HG03575 (cell line): Measurements from ENCODE around the gene SPRED2.

Experiments
- ATAC-seq: cut with Tn5 transposase; IDR thresholded peaks from one replicate; pipeline ENCODE4 v1.9.1; 2021; ENCODE audit not compliant: unreplicated experiment, insufficient number of reproducible peaks, low FRiP score; ENCODE audit errors: extremely low read depth

SPRED2 gene

DNA sequence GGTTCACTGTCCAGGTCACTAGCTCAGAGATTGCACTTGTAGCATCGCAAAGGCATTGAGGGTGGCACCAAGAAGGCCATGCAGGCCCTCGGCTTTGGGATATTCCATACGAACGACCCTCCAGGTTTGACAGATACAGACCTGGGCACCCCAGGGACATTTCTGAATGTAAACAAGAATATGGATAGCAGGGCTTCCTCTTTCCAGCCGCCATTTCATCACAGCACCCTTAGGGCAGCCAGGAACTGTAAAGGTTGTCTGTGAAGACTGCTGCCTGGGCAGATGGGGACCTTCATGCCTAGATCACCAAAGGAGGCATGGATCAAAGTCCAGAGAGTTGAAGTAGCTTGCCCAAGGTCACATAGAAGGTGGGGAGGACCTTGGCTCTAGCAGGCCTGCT lies 134.3 kb downstream of the SPRED2 start:
- ATAC-seq = no peak

DNA sequence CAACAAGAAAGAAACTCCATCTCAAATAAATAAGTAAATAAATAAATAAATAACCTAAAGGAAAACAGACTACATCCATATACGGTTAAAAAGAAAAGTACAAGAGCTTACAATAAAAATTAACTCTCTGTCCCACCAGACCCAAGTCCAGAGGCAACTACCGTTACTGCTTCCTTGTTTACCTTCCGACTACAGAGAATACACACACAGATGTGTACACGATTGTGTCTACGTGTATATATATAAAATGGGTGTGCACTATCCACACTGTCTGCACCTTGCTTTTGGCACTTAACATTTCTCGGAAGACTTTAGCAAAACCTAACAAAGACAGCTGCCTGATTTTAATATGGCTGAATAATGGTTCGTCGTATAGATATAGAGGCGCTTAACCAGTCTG lies 134.9 kb downstream of the SPRED2 start:
- ATAC-seq = no peak

DNA sequence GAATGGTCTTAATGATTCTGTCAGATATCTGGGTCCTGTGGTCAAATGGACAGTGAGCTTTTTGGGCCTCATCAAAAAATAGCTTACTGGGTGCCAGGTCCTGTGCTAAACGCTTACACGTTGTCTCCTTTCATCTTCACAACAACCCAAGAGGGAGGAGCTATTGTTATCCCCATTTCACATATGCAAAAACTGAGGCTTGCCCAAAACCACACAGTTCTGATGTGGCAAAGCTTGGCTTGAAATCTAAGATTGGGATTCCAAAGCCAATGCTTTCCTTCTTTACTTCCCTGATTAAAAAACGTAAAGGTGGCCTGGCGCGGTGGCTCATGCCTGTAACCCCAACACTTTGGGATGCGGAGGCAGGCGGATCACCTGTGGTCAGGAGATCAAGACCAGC lies 135.4 kb downstream of the SPRED2 start:
- no peak for ATAC-seq

DNA sequence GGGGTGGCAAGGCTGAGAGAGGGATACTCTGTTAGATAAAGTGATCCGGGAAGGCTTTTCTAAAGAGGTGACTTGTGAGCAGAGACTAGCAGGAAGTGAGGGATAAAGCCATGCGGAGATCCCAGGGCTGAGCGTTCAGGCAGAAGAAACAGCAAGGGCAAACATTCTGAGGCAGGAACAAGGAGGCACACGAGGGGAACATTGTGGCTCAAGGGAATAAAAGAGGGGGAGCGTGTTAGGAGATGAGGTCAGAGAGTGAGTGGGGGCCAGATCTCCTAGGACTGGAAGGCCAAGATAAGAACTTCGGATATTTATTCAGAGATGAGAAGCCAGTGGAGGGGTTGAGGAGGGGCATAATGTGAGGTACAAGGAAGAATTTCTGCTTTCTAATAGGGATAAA lies 137.7 kb downstream of the SPRED2 start:
- ATAC-seq = no peak

DNA sequence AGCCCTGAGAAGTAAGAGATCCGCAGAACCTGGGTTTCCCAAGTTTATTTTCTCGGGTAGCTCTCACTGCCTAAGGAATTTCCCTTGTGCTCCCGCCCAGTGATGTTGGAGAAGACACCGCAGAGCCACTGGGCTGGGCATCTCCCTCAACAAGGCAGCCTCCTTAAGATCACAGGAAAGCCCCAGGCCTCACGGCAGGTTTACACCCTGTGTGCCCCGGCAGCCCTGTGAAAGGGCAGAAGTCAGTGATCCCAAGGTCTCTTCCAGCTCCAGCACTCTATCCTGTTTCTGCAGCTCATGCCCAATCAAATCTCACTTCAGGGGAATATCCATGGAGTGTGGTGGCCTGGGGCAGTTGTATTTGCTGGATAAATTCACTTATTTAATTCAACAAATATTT lies 138.3 kb downstream of the SPRED2 start:
- no peak for ATAC-seq

DNA sequence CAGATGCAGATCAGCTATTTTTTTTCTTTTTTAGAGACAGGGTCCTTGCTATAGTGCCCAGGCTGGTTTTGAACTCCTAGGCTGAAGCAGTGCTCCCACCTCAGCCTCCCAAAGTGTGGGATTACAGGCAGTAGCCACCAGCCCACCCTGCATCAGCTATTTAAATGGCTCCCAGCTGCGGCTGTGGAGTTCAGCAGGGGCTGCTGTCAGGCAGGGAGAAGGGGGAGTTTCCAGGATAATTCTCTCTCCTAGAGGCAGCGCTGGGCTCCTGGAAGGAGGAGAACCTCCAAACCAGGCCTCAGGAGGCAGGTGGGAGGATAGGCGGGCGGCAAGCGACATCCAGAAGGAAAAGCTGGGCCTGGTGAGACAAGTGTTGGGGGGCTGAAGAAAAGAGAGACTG lies 139.0 kb downstream of the SPRED2 start:
- ATAC-seq = no peak

DNA sequence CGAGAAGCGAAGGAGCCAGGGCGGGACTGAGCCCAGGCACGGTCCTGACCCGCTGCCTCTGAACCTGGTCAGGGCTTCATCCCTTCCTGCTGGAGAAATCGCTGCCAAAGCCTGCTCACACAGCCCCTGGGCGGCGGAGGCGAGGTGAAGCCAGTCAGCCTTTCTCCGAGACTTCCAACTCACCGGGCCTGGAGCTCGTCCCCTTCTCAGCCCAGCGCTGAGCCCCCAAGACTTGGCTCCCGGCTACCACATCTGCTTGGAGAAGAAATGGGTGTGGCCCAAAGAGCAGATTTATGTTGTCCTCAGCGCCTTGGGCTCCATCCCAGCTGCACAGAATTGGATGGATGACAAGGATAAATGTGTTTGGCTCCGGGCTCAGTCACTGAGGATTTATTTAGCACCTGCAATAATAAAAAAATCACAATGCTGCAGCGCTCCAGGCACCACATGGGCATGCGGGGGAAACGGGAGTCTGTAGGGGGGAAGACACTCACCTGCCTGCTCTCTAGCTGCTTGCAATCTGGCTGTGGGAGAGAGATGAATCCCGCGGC lies 139.9 kb downstream of the SPRED2 start:
- no peak for ATAC-seq

DNA sequence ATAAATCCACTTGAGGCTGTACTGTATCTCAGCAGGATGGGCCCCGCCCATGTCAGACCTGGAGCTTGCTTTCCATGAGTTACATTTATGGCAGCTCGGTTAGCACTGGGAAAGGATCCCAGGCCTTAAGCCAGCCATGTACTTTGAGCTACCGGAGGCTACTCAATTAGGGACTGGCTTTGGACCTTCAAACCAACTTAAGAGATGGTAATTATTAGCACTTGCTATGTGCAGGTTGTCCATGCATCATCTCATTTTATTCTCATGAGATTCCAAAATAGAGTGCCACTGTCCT lies 140.3 kb downstream of the SPRED2 start:
- ATAC-seq = no peak

DNA sequence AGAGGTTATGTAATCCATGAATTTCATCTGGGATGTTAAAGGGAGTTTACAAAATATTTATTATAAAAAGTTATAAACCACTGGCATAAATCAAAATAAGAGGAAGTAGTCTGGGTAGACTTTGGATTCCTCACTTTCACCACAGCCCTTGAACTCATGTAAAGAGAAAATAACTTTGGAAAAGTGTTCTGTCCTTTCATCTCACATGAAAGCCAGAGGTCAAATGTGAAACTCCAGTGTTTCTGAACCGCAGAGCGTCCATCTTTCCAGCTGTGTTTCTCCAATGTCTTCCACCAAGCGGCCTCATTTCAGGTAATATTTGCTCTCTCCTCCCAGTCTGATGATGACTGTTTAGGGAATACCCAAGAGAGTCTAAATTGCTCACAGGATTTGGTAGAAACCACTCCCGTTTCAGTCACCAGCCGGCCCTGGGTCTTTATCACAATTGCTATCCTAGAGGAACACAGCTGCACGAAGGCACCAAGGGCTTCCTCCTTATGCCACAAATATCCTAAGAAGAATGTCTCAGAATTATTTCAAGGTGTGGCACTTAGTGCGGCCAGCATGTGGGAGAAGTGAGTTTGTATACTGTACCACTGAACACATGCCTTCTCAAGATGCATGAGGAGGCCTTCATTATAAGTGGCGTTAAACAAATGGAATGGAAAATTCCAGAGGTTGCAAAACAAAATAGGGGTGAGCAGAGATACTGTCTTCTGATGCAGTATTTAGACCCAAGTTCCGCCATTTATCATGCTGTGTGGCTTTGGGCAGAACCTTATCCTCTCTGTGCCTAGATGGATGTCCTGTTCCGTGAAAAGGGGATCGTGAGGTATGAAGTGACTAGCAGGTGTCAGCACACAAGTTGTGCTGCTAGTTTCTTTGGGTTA lies 140.9 kb downstream of the SPRED2 start:
- ATAC-seq = no peak

DNA sequence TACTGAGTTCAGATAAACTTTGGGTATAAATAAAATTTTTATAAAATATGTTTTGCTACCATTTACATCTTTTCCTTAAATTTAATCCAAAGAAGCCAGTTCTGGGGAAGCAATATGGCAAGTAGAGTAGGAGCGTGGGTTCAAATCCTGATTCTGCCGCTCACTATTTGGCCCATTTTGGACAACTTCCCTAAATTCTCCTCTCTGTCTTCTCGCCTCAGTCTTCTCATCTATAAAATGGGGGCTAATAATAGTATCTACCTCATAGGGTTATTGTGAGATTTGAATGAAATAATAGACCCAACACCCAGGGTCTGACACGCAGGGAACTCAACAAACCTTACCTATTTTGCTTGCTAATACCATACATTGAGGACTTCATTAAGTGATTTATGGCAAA lies 145.0 kb downstream of the SPRED2 start:
- no peak for ATAC-seq

DNA sequence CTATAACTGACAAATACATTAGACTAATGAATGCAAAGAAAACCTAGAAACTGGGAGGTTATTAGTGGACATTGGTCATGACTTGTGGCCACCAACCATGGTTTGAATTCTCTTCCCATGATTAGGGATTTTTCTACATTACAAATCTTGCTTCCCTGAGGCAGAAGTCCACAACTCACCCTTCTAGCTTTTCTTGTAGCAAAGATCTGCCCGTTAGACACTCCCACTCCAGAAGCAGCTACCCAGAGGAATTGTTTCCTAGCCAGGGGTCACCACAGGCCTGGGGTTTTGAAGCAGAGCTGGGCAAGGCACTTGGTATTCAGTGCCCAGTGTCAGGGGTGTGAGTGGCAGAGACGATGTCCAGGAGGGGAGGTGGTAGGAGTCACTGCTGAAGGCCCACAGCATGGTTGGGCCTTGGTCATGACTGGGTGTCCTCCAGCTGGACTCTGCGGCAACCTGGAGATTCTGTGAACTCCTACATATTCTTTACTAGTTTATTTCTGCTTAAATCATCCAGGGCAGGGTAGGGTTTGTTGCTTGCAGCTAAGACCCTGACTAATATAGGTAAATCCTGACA lies 149.8 kb downstream of the SPRED2 start:
- ATAC-seq = no peak

DNA sequence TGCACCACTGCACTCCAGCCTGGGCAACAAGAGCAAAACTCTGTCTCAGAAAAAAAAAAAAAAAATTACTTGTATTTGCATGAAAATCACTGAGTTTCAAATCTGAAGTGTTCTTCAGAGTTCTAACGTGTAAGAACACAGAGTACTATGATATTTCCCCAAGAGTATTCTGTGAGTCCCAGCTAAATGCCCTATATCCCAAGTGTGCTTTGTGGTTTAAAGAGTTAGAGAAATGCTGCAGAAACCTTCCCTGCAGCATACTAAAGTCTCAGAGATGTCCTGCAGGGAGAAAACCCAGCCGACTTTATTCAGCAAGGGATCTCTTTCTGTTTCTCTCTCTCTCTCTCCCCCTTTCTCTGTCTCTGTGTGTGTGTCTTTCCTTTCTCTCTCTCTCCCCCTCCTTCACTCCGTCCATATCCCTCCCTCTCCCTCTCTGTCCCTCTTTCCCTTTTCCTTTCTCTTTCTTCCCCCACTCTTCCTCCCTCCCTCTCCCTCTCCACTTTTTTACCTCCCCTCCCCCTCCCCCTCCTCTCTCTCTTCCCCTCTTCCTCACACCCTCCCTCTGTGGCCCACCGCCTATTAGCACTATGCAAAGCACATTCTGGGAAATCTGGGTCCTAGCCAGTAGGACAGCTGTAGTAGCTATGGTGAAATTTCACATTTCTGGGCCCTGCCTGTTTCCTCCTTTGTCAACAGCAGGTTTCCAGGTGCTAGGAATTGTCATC lies 150.6 kb downstream of the SPRED2 start:
- ATAC-seq = no peak

DNA sequence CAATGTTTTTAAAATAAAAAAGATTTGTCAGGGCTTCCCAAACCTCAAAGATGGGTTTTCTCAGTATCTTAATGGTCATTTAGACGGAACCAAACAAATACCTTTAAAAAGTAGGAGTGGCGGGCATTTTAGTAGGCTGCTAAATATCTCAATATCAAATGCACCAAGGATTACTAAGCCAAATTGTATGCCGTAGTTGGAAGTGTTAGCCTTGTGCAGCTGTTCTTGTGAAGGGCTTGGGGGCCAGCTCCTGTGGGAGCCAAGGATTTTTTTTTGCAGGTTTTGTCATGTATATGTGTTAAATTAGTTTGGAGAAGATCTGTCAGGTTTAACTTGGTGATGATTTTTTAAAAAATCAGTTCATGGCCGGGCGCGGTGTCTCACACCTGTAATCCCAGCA lies 152.6 kb downstream of the SPRED2 start:
- ATAC-seq = no peak

DNA sequence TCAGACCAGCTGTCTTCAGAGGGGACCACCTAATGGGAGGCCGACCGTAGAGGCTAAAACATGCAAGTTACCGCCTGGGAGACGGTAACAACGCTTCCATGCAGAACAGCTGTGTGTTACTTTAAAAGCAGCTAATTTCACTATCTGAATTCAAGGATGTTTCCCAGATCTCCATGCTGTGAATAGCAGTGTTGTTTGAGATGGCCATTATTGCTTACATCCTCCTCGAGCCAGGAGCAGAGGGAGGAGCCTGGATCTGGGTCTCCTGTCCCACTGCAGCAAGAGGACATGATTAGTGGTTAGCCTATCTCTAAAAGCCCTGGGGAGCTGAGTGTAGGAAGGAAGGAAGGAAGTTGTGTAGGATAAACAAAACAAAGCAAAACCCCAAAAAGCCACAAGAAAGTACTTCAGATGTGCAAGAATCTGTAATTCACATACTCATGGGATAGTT lies 153.8 kb downstream of the SPRED2 start:
- no peak for ATAC-seq

DNA sequence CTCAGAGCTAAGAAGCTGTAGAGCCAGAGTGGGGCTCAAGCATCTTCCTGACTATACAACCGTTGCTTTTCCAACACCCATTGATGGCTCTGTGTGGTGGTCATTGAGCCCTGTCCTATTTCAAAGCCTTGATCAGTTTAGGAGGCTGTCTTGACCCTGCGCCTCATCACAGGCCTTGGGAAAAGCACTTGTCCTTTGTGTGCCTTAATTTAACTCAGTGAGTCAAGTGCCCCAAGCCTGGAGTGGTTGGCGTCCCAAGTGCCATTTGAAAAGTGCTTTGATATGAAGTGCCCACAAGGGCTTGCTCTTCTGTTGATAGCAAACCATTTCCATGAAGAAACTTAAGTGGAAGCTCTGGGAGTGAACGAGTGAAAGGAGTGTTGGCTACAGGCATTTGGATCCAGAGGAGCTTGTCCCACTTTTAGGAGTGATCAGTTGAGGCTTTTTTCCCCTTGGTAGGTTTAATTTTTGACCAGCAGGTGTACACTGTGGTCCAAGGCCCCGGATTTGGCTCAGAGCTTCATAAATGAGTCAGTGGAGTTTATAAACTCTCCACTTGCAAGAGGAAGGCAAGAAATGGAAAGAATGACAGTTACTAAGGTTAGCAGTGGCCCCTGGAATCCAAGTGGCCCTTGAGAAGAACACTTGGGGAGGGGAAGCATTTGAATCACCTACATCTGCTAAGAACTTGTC lies 154.5 kb downstream of the SPRED2 start:
- no peak for ATAC-seq

DNA sequence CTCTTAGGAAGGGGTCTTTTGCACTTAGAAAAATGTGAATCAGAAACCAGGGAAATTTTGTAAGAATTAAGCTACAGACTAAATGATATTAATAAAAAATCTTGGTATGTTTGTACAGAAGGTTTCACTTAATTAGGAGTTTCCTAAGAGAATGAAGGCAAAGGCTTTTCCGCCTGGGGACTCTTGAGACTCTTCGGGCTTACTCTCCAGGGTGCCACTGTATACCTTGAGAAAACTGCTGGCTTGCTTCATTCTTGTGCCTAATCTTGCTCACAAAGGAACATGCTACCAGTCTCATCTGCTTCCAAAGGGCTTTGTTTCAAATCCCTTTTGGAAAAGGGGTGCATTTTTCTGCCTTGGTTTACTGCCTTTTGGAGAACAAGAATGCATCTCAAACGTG lies 155.3 kb downstream of the SPRED2 start:
- ATAC-seq = no peak

DNA sequence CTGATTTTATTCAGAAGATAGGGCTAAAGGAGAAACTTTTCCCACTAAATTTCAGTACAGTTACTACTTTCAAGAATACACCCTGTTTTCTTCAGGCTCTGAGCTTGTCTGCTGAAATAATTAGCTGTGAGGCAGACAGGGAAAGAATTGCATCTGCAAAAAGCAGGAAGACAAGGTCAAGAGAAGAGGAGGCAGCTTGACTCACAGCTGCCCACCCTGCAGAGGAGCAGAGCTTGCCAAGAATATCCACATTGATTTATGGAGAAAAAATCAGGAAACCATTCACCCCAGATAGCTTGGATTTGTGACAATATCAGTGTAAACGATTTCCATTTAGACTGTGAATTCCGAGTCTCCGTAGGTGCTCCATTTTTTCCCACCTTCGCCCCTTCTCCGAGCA lies 155.8 kb downstream of the SPRED2 start:
- ATAC-seq = no peak

DNA sequence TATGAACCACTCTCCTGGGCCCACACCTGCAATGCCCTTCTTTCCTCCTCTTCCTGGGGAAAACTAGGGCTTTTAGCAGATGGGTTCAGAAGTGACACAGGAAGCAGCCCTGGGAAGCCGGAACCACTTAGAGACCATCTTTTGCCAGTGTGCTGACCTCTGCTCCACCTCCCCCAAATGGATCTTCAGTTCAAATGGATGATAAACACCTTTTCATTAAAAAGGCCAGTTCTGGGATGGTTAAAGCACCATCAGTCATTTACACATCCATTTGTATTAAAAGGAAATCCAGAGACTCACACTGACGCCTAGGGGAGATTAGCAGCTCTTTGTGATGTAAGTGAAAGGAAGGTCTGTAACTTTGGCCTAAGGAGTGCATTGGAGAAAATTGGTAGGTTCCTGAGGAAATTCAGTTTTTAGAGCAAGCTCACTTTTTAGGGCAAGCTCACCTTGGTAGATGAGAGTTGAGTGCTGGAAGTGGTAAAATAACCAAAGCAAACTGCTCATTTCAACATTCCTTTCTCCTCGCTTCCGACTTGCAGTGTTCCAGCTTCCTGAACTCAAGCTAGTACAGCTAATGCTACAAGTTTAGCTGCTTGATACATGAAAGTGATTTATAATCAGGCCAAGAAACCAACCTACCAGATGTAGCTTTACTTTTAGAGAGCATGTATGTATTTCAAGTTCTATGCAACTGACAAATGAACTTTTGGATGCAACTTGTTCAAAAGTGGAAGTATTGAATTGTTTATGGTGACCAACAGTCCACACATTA lies 157.1 kb downstream of the SPRED2 start:
- ATAC-seq = no peak

DNA sequence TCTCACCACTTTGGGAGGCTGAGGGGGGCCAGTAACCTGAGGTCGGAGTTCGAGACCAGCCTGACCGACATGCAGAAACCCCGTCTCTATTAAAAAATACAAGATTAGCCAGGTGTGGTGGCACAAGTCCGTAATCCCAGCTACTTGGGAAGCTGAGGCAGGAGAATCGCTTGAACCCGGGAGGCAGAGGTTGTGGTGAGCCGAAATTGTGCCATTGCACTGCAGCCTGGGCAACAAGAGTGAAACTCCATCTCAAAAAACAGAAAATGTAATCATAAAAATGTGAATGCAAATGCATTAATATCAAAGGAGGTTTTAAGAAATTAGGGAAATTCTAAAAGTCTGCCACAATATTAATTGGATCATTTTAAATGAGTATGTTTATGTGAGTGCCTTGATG lies 159.1 kb downstream of the SPRED2 start:
- ATAC-seq = no peak
